SU-DHL-6 (cell line): Measurements from ENCODE around the gene ADAMTS14.
"Not testable (repeated sequence)": the region's sequence is repeated elsewhere in the genome, so short reads cannot be mapped to it uniquely, and the experiment has no call there.

Experiments
- EZH2phosphoT487 ChIP-seq: fragments of 200-600 bp; sonication (generic), shearing (Covaris generic); conservative IDR thresholded peaks from 2 replicates; pipeline ENCODE4 v1.6.1; 2018; ENCODE audit warnings: mild to moderate bottlenecking, antibody characterized with exemption, low read length, moderate library complexity, mixed read lengths
- TF ChIP-seq, protein P1 (sequence below): fragments of 200-600 bp; sonication (generic); IDR thresholded peaks from one replicate; pipeline ENCODE4 v1.5.1; 2017; ENCODE audit warnings: antibody characterized with exemption, mild to moderate bottlenecking, low read length, moderate library complexity; ENCODE audit not compliant: insufficient read depth, poor library complexity, severe bottlenecking

DNA sequence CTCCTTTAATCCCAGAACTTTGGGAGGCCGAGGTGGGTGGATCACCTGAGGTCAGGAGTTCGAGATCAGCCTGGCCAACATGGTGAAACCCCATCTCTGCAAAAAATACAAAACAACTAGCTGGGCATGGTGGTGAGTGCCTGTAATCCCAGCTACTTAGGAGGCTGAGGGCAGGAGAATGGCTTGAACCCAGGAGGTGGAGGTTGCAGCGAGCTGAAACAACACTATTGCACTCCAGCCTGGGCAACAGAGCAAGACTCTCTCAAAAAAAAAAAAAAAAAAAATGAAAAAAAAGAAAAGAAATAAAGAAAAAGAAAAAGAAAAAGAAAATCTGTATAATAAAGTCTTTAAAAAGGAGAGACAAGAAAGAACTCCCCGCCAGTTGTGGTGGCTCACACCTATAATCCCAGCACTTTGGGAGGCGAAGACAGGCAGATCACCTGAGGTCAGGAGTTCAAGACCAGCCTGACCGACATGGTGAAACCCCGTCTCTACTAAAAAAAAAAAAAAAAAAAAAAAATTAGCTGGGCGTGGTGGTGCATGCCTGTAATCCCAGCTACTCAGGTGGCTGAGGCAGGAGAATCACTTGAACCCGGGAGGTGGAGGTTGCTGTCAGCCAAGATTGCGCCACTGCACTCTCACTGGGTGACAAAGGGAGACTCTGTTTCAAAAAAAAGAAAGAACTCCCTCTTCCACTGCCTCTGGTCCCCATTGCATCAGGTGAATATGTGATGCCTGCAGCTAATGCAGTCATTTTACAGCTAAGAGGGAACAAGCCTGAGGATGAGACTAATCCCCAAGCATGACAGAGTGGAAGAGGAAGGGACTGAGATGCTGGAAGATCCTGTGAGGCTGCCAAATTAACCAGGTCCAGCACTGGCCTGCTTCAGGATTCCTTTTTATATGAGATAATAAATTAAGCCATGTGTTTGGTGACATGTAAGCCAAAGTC, 8.6 kb upstream of the ADAMTS14 start:
- TF ChIP-seq, protein P1, sequence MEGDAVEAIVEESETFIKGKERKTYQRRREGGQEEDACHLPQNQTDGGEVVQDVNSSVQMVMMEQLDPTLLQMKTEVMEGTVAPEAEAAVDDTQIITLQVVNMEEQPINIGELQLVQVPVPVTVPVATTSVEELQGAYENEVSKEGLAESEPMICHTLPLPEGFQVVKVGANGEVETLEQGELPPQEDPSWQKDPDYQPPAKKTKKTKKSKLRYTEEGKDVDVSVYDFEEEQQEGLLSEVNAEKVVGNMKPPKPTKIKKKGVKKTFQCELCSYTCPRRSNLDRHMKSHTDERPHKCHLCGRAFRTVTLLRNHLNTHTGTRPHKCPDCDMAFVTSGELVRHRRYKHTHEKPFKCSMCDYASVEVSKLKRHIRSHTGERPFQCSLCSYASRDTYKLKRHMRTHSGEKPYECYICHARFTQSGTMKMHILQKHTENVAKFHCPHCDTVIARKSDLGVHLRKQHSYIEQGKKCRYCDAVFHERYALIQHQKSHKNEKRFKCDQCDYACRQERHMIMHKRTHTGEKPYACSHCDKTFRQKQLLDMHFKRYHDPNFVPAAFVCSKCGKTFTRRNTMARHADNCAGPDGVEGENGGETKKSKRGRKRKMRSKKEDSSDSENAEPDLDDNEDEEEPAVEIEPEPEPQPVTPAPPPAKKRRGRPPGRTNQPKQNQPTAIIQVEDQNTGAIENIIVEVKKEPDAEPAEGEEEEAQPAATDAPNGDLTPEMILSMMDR, result not testable (repeated sequence)
- TF ChIP-seq EZH2phosphoT487, result not testable (repeated sequence)
